ENCODE data around the gene SYDE2. TPM values are rescaled to one million over a fixed set of nuclear protein-coding genes. Genes with fewer than 3 reads are reported as not detected.
"Not testable (repeated sequence)": the region's sequence is repeated elsewhere in the genome, so short reads cannot be mapped to it uniquely, and the experiment has no call there.

The SYDE2 gene
- under 1 TPM; 0.58 to 0.81 TPM for total RNA-seq

DNA sequence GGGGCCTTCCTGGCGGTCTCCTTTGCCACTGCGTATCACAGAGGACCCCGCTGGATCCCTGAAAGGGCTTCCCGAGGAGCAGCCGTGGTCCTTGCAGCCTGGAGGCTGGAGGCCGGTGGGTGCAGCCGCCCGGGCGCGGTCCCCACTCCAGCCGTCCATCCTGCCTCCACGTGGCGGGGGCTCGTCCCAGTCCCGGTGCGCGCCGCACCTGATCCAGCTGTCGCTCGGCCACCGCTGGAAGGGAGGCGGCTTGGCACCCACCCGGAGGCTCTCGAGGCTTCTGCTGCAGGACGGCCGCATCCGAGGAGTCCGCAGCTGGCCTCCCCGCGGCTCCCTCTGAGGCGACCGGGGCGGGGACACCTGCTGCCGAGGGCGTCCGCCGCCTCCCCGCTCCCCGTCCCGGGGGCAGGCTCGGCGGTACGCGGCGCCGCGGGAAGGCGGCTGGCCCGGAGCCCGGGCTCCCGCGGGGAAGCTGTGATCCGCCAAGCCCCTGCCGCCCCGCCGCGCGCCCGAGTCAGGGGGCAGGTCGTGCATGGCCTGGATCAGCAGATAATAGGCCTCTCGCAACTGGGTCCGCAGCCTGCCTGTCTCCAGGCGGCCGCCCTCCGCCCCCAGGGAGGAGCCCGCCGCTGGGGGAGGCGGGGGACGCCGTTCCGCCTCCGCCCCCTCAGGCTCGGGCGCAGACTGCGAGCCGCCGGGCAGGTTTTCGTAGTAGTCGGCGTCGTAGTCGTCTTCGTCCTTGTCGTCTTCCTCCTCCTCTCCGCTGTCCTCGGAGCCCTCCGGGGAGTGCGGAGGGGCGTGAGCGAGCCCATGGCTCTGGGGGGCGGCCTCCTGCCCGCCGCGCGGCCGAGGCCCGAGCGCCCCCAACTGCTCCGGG lies at the start of gene SYDE2:
Gene SYDE2, minus strand, starts transcription at position 554 of the 877 bp plus-strand sequence. Its CDS starts 20 bp downstream, at position 534.
- peak; percentile 76 for DNase-seq
- Mint-ChIP-seq H3K4me1 (peaks cover 18% of the 10 kb centered on the region), H3K4me3 (peak within 1 kb of the TSS; percentile 92), H3K27me3 (peaks cover 27% of the 10 kb centered on the region), H3K9me3 (no peaks in the 10 kb centered on the region), H3K27ac (peak within 1 kb of the TSS; percentile 77), H3K36me3 (ENCODE audit: low read depth) (no peaks in the 10 kb centered on the region)
- ChIA-PET POLR2A (interaction anchor here (0.7 to 2.1 kb wide), 6 partner anchors 17 to 241 kb away, joined by 3 to 9 read pairs (median 5); partner anchors contain the start of gene C1orf52), CTCF (interaction anchor here (0.7 to 1.6 kb wide), 2 partner anchors 54 to 59 kb away, joined by 3 to 7 read pairs; partner anchors contain the start of gene C1orf52)

GRCh38 chr1:85249042-85249441 lies 48.2 kb upstream of the SYDE2 start:
- H3K27ac Mint-ChIP-seq, H3K27me3 Mint-ChIP-seq, H3K4me1 Mint-ChIP-seq, H3K9me3 Mint-ChIP-seq, H3K4me3 Mint-ChIP-seq, DNase-seq: not testable (repeated sequence)
- ChIA-PET POLR2A (interaction anchor here (3.4 kb wide), 1 partner anchor 10 kb away, joined by 12 read pairs; the partner anchor contains the start of gene C1orf52), CTCF (interaction anchor here (1.0 to 2.7 kb wide), 4 partner anchors 10 to 306 kb away, joined by 3 to 13 read pairs (median 4); partner anchors contain the start of genes BCL10 and C1orf52)
- H3K36me3 Mint-ChIP-seq (ENCODE audit: low read depth), result peaks cover 34% of the 10 kb centered on the region

- ChIA-PET POLR2A (no interaction called here), CTCF (interaction anchor here (1.8 to 3.3 kb wide), 2 partner anchors 9 to 301 kb away, joined by 5 to 16 read pairs; no protein-coding TSS in a partner anchor)
- H3K27ac Mint-ChIP-seq, result no peak overlapping the region
- no peaks in the 10 kb centered on the region for H3K27me3 Mint-ChIP-seq
- peaks cover 3% of the 10 kb centered on the region for H3K9me3 Mint-ChIP-seq
- H3K4me1 Mint-ChIP-seq, result peaks cover 8% of the 10 kb centered on the region
- no peak overlapping the region for H3K4me3 Mint-ChIP-seq
- H3K36me3 Mint-ChIP-seq (ENCODE audit: low read depth), result peaks cover 20% of the 10 kb centered on the region
- DNase-seq, result no peak
Observed at GRCh38 chr1:85245891-85246290, 45.1 kb upstream of the SYDE2 start.

GRCh38 chr1:85245456-85245855 lies 44.6 kb upstream of the SYDE2 start:
- Mint-ChIP-seq H3K4me1 (peaks cover 12% of the 10 kb centered on the region), H3K27me3 (no peaks in the 10 kb centered on the region), H3K9me3 (peaks cover 3% of the 10 kb centered on the region), H3K4me3 (no peak overlapping the region), H3K27ac (no peak overlapping the region), H3K36me3 (ENCODE audit: low read depth) (peaks cover 15% of the 10 kb centered on the region)
- no peak for DNase-seq
- CTCF ChIA-PET, result interaction anchor here (1.2 to 3.3 kb wide), 4 partner anchors 10 to 301 kb away, joined by 4 to 16 read pairs (median 5); partner anchors contain the start of gene C1orf52
- POLR2A ChIA-PET, result no interaction called here

GRCh38 chr1:85244271-85245061 lies 43.6 kb upstream of the SYDE2 start:
- Mint-ChIP-seq H3K27ac (no peak overlapping the region), H3K9me3 (peaks cover 2% of the 10 kb centered on the region), H3K36me3 (ENCODE audit: low read depth) (peaks cover 5% of the 10 kb centered on the region), H3K4me1 (peaks cover 13% of the 10 kb centered on the region), H3K4me3 (no peak overlapping the region), H3K27me3 (no peaks in the 10 kb centered on the region)
- POLR2A ChIA-PET, result interaction anchor here (1.1 kb wide), 1 partner anchor 15 kb away, joined by 4 read pairs; the partner anchor contains the start of gene C1orf52
- CTCF ChIA-PET, result interaction anchor here (1.2 to 3.3 kb wide), 5 partner anchors 11 to 300 kb away, joined by 4 to 16 read pairs (median 5); partner anchors contain the start of gene C1orf52
- no peak for DNase-seq

DNA sequence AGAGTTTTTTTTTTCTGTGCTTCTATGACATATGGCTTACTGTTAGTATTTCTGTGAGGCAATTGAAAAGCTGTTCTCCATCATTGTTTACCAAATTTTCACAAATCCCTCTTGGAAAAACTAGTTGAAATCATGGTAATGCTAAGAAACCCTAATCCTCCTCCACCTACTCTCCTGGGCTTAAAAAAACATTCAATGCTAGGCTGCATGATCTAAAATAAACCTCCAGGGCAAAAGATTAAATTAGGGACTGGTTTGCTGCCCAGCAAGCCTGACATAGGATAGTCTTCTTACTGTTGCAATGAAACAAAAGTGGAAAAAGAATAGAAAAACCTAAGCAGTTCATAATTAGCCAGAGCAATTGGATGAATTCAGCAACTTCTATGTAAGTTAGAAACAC lies 42.6 kb upstream of the SYDE2 start:
- DNase-seq, result no peak
- Mint-ChIP-seq H3K36me3 (ENCODE audit: low read depth) (no peaks in the 10 kb centered on the region), H3K4me3 (no peak overlapping the region), H3K27me3 (no peaks in the 10 kb centered on the region), H3K4me1 (peaks cover 13% of the 10 kb centered on the region), H3K27ac (no peak overlapping the region), H3K9me3 (no peaks in the 10 kb centered on the region)
- CTCF ChIA-PET, result interaction anchor here (1.7 to 3.3 kb wide), 2 partner anchors 12 to 299 kb away, joined by 7 to 16 read pairs; no protein-coding TSS in a partner anchor
- POLR2A ChIA-PET, result no interaction called here

DNA sequence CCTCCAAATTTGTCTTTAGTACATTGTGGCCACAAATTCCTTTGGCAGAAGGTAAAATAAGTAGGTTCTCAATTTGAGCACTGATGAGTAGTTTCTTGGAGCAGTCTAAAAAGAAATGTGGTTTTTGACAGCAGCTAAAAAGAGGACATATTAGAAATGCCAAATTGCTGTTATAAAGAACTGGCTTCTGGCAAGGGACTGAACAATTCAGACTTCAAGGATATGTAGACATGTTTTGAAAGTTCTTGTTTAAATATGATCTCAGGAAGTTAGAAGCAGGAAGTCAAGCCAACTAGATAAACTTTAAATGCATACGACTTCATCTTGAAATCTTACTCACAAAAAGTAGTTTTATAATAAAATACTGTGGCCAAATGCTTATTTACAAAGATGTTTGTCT lies 39.8 kb upstream of the SYDE2 start:
- ChIA-PET CTCF (interaction anchor here (0.8 to 3.1 kb wide), 8 partner anchors 10 to 296 kb away, joined by 3 to 20 read pairs (median 9); partner anchors contain the start of gene C1orf52), POLR2A (interaction anchor here (1.2 kb wide), 1 partner anchor 296 kb away, joined by 4 read pairs; no protein-coding TSS in a partner anchor)
- peaks cover 13% of the 10 kb centered on the region for H3K4me1 Mint-ChIP-seq
- H3K36me3 Mint-ChIP-seq (ENCODE audit: low read depth), result no peaks in the 10 kb centered on the region
- H3K27ac Mint-ChIP-seq, result no peak overlapping the region
- no peaks in the 10 kb centered on the region for H3K9me3 Mint-ChIP-seq
- H3K4me3 Mint-ChIP-seq, result no peak overlapping the region
- DNase-seq, result no peak
- peaks cover 3% of the 10 kb centered on the region for H3K27me3 Mint-ChIP-seq

DNA sequence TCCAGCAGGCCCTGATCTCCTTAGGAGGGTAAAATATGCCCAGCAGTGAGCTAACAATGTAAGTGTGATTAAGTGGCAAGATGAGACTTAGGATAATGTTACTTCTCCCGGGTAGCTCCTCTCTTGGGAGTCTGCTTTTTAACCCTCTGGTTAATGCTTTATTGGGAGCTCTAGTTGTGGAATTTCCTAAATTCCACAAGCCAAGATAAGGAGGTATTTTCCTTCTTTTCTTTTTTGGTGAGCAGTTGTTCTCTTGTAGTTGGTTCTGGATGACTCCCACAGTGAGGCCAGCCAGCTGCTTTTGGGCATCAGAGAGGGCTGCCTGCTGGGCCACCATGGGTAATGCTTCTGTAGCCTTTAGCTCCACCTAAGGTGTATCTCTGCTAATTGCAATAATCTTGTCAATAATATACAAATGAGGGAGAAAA lies 39.4 kb upstream of the SYDE2 start:
- H3K36me3 Mint-ChIP-seq (ENCODE audit: low read depth), result no peaks in the 10 kb centered on the region
- H3K9me3 Mint-ChIP-seq, result no peaks in the 10 kb centered on the region
- no peak overlapping the region for H3K4me3 Mint-ChIP-seq
- H3K27ac Mint-ChIP-seq, result no peak overlapping the region
- ChIA-PET POLR2A (interaction anchor here (0.8 to 1.2 kb wide), 2 partner anchors 19 to 295 kb away, joined by 3 to 4 read pairs; partner anchors contain the start of gene C1orf52), CTCF (interaction anchor here (0.8 to 3.1 kb wide), 8 partner anchors 10 to 296 kb away, joined by 3 to 20 read pairs (median 9); partner anchors contain the start of gene C1orf52)
- H3K4me1 Mint-ChIP-seq, result peaks cover 13% of the 10 kb centered on the region
- peaks cover 3% of the 10 kb centered on the region for H3K27me3 Mint-ChIP-seq
- DNase-seq, result no peak

DNA sequence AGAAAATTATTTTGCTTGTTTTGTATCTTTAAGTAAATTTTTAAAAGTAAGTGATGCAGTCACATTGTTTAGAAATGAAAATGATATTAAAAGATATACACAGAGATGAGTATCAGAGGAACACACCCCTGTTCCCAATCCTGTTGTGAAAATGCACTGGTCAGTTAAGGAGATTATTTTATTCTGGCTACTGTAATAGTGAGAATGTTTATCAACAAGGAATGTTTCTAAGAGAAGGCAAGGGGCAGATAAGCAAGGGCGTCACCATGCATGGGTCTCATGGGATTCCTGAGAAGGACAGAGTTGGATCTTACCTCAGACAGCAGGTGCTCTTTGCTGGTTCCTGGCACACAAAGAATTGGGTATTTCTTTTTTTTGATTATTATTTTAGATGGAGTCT lies 36.8 kb upstream of the SYDE2 start:
- Mint-ChIP-seq H3K36me3 (ENCODE audit: low read depth) (no peaks in the 10 kb centered on the region), H3K4me1 (peaks cover 10% of the 10 kb centered on the region), H3K27me3 (peaks cover 3% of the 10 kb centered on the region), H3K9me3 (no peaks in the 10 kb centered on the region), H3K4me3 (no peak overlapping the region), H3K27ac (no peak overlapping the region)
- ChIA-PET CTCF (no interaction called here), POLR2A (no interaction called here)
- no peak for DNase-seq

- DNase-seq, result no peak
- CTCF ChIA-PET, result interaction anchor here (0.7 to 1.8 kb wide), 5 partner anchors 10 to 286 kb away, joined by 3 to 9 read pairs (median 3); no protein-coding TSS in a partner anchor
- no peaks in the 10 kb centered on the region for H3K9me3 Mint-ChIP-seq
- POLR2A ChIA-PET, result no interaction called here
- no peaks in the 10 kb centered on the region for H3K36me3 Mint-ChIP-seq (ENCODE audit: low read depth)
- no peak overlapping the region for H3K4me3 Mint-ChIP-seq
- no peak overlapping the region for H3K27ac Mint-ChIP-seq
- H3K4me1 Mint-ChIP-seq, result no peaks in the 10 kb centered on the region
- peaks cover 6% of the 10 kb centered on the region for H3K27me3 Mint-ChIP-seq
Observed at GRCh38 chr1:85230305-85230977, 29.6 kb upstream of the SYDE2 start.

DNA sequence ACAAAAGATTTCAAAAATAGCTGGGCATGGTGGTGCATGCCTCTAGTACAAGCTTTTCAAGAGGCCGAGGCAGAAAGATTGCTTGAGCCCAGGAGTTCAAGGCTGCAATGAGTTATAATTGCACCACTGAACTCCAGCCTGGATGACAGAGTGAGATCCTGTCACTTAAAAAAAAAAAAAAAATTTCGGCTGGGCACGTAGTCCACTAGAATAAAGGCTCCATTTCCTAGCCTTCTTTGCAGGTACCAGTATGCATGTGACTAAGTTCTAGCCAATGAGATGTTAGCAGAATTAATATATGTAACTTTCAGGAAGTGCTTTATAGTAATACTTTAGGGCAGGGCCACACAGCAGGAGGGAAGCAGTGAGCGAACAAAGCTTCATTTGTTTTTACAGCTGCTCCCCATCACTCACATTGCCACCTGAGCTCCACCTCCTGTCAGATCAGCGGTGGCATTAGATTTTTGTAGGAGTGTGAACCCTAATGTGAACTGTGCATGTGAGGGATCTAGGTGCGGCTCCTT lies 28.8 kb upstream of the SYDE2 start:
- Mint-ChIP-seq H3K27ac (no peak overlapping the region), H3K36me3 (ENCODE audit: low read depth) (no peaks in the 10 kb centered on the region), H3K9me3 (no peaks in the 10 kb centered on the region), H3K4me3 (no peak overlapping the region), H3K4me1 (no peaks in the 10 kb centered on the region), H3K27me3 (peaks cover 6% of the 10 kb centered on the region)
- DNase-seq, result no peak
- ChIA-PET CTCF (interaction anchor here (0.6 to 1.8 kb wide), 6 partner anchors 11 to 1757 kb away, joined by 3 to 9 read pairs (median 4); no protein-coding TSS in a partner anchor), POLR2A (no interaction called here)

DNA sequence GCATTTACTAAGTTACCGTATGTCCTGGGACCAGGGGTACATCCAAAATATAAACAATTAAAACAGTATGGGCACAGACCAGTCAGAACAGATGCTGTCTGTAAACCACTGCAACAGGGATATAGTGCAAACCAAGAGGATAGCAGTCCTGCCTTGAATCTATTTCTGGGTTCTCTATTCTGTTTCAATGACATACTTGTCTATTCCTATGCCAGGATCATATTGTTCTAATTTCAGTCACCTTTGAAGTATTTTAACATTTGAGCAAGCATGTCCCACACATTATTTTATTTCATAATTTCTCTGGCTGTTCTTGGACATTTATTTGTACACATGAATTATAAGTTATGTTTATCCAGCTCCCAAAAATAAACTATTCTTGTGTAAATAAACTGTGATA lies 28.2 kb upstream of the SYDE2 start:
- DNase-seq, result no peak
- POLR2A ChIA-PET, result no interaction called here
- CTCF ChIA-PET, result interaction anchor here (1.5 kb wide), 1 partner anchor 286 kb away, joined by 4 read pairs; no protein-coding TSS in a partner anchor
- no peaks in the 10 kb centered on the region for H3K4me1 Mint-ChIP-seq
- H3K27me3 Mint-ChIP-seq, result peaks cover 6% of the 10 kb centered on the region
- no peak overlapping the region for H3K4me3 Mint-ChIP-seq
- H3K9me3 Mint-ChIP-seq, result no peaks in the 10 kb centered on the region
- no peak overlapping the region for H3K27ac Mint-ChIP-seq
- no peaks in the 10 kb centered on the region for H3K36me3 Mint-ChIP-seq (ENCODE audit: low read depth)
